ENCODE measurements around the gene NUP98.

DNA sequence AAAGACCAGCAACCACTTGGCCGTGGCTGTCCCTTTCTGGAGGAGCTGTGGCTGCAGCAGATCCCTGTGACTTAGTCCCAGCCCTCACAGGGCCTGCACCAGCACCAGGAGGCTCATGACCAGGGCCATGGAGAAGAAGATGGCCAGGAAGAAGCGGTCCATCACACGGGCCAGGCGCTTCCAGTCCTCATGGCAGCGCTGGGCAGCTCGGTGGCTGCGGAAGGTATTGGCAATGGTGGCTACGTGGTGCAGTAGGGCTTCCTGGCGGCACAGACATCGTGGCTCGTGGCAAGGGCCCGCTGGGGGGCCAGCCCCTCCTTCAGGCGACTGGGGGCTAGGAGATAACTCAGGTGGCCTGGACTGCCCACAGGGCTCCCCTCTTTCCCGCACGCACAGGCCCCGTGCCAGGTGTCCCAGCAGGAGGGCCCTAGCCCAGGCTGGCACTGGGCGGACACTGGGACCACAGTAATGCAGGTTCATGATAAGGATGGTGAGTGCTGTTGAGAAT, 131.3 kb downstream of the NUP98 start:
- TF ChIP-seq CTCF (IDR thresholded peaks at IDR 0.05) (no peak), POLR2A (IDR thresholded peaks at IDR 0.05) (no peak)

Measured in uterus (tissue), 2 donors.